Activated T-helper 1 cell treated with anti-CD3 and anti-CD28 coated beads, Interleukin-2, amount 50 U/mL, for 16 hours (primary cell): Measurements from ENCODE around the gene FMN2.

Experiments
- DNase-seq, 2 donors: peaks; one replicate each; pipeline ENCODE4 v3.0.0-alpha.2; 2020; ENCODE audit warnings: low read depth in 1 of 2, low spot score in 1 of 2

Gene FMN2

GRCh38 chr1:240351690-240352089, 260.0 kb downstream of the FMN2 start:
- no peak for DNase-seq

- no peak for DNase-seq
Measured at GRCh38 chr1:240352769-240353168, 261.1 kb downstream of the FMN2 start.

GRCh38 chr1:240356568-240356967, 264.9 kb downstream of the FMN2 start:
- DNase-seq: no peak

GRCh38 chr1:240362046-240362445, 270.4 kb downstream of the FMN2 start:
- DNase-seq: no peak

GRCh38 chr1:240362826-240363225, 271.1 kb downstream of the FMN2 start:
- no peak for DNase-seq

- no peak for DNase-seq
Measured at GRCh38 chr1:240363315-240363714, 271.6 kb downstream of the FMN2 start.

GRCh38 chr1:240363914-240364313, 272.2 kb downstream of the FMN2 start:
- no peak for DNase-seq

GRCh38 chr1:240366636-240367035, 275.0 kb downstream of the FMN2 start:
- DNase-seq: no peak

GRCh38 chr1:240385551-240385950, 293.9 kb downstream of the FMN2 start:
- DNase-seq: no peak

- DNase-seq: no peak
Measured at GRCh38 chr1:240385985-240386978, 294.6 kb downstream of the FMN2 start.

- no peak for DNase-seq
Measured at GRCh38 chr1:240387051-240387450, 295.4 kb downstream of the FMN2 start.

GRCh38 chr1:240391660-240392260, 300.1 kb downstream of the FMN2 start:
- no peak for DNase-seq

- no peak for DNase-seq
Measured at GRCh38 chr1:240394353-240394752, 302.7 kb downstream of the FMN2 start.

GRCh38 chr1:240395336-240395735, 303.7 kb downstream of the FMN2 start:
- no peak for DNase-seq

- DNase-seq: no peak
Measured at GRCh38 chr1:240399381-240399780, 307.7 kb downstream of the FMN2 start.

GRCh38 chr1:240401731-240402130, 310.0 kb downstream of the FMN2 start:
- no peak for DNase-seq

GRCh38 chr1:240402326-240402725, 310.6 kb downstream of the FMN2 start:
- DNase-seq: no peak

GRCh38 chr1:240404286-240404685, 312.6 kb downstream of the FMN2 start:
- no peak for DNase-seq

- no peak for DNase-seq
Measured at GRCh38 chr1:240405751-240406150, 314.1 kb downstream of the FMN2 start.

- no peak for DNase-seq
Measured at GRCh38 chr1:240407407-240407806, 315.7 kb downstream of the FMN2 start.

GRCh38 chr1:240409615-240410014, 317.9 kb downstream of the FMN2 start:
- no peak for DNase-seq

GRCh38 chr1:240413732-240414131, 322.0 kb downstream of the FMN2 start:
- DNase-seq: no peak
